HG03196 (cell line): Measurements from ENCODE around the gene USP40.

Experiments used
- ATAC-seq: cut with Tn5 transposase; IDR thresholded peaks from one replicate; pipeline ENCODE4 v1.9.1; 2021; ENCODE audit not compliant: unreplicated experiment

USP40 gene

DNA sequence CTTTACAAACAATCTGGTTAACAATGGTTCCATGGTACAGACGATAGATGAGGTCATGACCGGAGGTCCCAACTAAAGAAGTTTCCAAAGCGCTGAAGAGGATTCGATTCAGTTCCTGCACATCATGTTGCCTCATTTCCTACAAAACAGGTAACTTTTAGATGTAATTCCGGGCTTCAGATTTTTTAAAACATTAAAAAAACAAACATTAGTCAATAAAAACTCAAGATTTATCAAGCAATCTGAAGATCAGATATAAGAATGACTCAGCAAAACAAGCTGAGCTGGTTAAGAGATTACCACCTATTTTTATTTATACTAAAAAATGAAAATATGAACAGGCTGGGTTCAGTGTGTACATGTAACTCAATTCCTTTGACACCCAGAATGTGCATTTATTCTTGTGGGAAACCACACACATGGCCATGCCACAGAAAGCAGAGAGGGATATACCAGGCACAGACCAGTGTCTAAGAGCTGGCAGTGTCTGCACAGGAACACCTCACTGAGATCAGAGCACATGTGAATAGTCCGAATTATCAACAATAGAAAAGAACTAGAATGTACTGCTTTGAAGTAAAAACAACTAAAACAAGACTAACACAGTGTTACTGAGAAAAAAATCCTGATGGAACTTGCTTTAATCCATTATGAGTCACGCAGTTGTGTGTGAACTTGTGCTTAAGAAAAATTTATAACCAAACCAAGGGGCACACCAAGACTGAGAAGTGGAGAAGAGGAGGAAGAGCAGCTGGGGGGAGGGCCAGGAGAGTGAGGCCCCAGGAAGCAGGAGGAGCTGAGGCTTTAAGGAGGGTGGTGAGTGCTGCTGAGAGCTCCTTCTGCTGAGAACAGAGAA, 9.5 kb downstream of the USP40 start:
- ATAC-seq = no peak

- no peak for ATAC-seq
Observed at GRCh38 chr2:233553366-233553765, 13.2 kb downstream of the USP40 start.

- ATAC-seq = no peak
Observed at GRCh38 chr2:233551491-233551890, 15.1 kb downstream of the USP40 start.

DNA sequence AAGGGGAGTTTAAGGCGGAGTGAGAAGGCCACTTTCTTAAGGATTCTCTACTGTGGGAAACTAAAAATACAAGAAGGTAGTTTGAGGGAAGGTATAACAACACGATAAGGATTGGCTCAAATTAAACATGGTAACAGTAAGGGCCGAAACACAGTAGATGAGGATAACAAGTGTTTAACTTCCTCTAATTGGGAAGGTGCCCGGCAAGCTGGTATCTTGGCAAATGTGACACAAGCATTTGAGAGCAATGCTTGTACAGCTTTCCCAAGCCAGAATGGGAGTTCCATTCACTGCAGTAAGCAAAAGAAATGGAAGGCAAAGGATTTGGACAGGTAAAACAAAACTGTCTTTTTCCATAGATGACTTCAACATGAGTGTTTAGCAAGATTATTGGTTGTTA, 19.8 kb downstream of the USP40 start:
- ATAC-seq = no peak

- no peak for ATAC-seq
Observed at GRCh38 chr2:233546101-233546500, 20.5 kb downstream of the USP40 start.

GRCh38 chr2:233544200-233544610, 22.4 kb downstream of the USP40 start:
- ATAC-seq = no peak

GRCh38 chr2:233542507-233542906, 24.1 kb downstream of the USP40 start:
- ATAC-seq = no peak

GRCh38 chr2:233538741-233539140, 27.8 kb downstream of the USP40 start:
- ATAC-seq = no peak

GRCh38 chr2:233535271-233535670, 31.3 kb downstream of the USP40 start:
- no peak for ATAC-seq

DNA sequence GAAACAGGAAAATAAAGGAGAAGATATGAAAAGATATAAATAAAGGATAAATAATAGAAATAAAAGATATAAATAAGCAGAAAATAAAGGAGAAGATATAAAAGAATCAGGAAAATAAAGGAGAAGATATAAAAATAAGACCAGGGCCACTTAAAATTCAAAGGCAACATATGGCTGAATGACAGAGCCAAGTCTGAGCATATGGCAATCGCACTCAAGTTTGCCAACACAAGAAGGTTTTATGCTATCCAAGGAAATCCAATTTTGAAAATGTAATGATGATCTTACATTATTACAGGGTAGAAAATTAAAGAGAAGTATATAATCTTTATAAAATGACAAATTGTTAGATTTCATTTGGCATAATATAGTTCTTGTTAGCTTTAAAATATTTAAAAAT, 33.6 kb downstream of the USP40 start:
- ATAC-seq = no peak

GRCh38 chr2:233531955-233532354, 34.6 kb downstream of the USP40 start:
- no peak for ATAC-seq

GRCh38 chr2:233530381-233530780, 36.2 kb downstream of the USP40 start:
- no peak for ATAC-seq

DNA sequence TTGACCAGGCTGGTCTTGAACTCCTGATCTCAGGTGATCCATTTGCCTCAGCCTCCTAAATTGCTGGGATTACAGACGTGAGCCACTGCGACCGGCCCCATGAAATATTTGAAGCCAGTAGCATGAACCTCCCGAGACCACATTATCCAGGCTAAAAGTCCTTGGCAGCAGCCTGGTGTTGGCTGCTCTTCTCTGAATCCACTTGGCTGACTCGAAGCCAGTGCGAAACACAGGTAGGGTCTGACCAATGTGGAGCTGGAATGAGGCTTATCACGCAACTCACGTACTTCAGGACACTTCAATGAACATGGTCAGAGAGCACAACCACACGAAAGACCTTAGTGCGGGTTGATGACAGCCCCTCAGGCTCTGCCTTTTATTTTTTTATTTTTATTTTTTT, 38.4 kb downstream of the USP40 start:
- ATAC-seq = no peak

DNA sequence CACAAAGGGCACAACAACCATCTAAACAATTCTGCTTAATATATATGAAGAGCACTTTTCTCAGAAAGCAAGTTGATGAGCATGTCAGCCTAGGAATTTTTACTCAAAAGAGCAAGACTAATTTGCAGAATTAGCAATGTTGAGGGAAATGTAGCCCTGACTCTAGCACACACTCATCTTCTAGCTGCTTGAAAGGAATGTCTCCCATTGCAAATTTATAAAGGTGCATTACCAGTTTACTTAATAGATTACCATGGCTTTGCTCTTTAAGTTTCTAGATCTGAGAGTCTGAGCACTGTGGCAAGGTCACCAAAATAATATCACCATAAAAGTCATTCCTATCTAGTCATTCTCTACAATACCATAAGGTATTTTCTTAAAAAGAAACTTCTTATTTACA, 40.8 kb downstream of the USP40 start:
- no peak for ATAC-seq

DNA sequence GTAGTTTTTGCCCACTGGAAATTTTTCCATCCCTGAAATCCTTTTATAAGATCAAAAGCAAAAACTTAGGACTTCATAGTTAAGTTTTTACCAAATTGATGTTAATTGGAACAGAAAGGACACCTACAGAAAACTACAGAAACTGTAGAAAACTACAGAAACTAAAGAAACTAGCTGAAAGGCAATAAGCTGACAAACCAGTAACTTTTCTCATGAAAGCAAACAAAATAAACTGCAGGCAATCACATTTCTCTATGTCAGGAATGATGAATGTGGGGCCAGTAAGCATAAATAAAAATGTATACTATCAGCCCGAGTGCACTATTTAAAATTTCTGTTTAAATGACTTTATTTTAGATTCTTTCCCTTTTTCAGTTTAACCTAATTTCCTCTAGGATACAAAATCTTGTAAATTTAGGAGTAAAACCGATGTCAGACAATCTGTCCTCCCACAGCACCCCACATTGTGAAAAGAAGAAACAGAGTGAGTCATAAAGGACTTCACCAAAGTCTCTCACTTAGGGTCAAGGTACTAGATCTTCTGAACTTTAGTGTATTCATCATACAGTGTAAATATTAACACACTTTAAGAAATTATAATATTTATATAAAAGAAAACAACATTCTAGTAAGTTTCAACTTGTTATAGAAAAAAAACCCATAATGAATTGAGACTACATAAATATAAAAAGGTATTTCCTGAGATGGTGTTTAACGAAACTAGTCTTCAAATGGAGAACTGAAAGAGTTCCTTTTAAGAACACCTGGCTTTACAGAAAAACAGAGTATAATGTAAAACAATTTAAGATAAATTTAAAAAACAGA, 46.6 kb downstream of the USP40 start:
- ATAC-seq = peak; percentile 87

GRCh38 chr2:233513953-233514655, 52.5 kb downstream of the USP40 start:
- no peak for ATAC-seq

GRCh38 chr2:233503947-233504637, 62.5 kb downstream of the USP40 start:
- no peak for ATAC-seq

- no peak for ATAC-seq
Observed at GRCh38 chr2:233503481-233503880, 63.1 kb downstream of the USP40 start.

GRCh38 chr2:233501198-233502076, 65.1 kb downstream of the USP40 start:
- ATAC-seq = peak; percentile 55

GRCh38 chr2:233499928-233500327, 66.7 kb downstream of the USP40 start:
- no peak for ATAC-seq
